NCI-H1105 (cell line): ENCODE measurements around the gene EFR3B.
"Not testable (repeated sequence)": the region's sequence is repeated elsewhere in the genome, so short reads cannot be mapped to it uniquely, and the experiment has no call there.

ENCODE experiments used
- DNase-seq: peaks from one replicate; lab custom pipeline; 2025; lab: John Stamatoyannopoulos, UW

Gene EFR3B

GRCh38 chr2:25041928-25042320 lies at the start of gene EFR3B:
EFR3B (plus strand) TSS chr2:25042076; CDS start chr2:25042313, 237 bp downstream.
- DNase-seq: peak; percentile 91

GRCh38 chr2:24993406-24994145 lies 48.3 kb upstream of the EFR3B start:
- DNase-seq: no peak

- DNase-seq: no peak
Measured at GRCh38 chr2:24994146-24994724, 47.6 kb upstream of the EFR3B start.

- DNase-seq: not testable (repeated sequence)
Measured at GRCh38 chr2:24999097-24999496, 42.8 kb upstream of the EFR3B start.

GRCh38 chr2:25000036-25000435 lies 41.8 kb upstream of the EFR3B start:
- DNase-seq: no peak

- DNase-seq: no peak
Measured at GRCh38 chr2:25000503-25001324, 41.2 kb upstream of the EFR3B start.

- no peak for DNase-seq
Measured at GRCh38 chr2:25001325-25001637, 40.6 kb upstream of the EFR3B start.

GRCh38 chr2:25002066-25002465 lies 39.8 kb upstream of the EFR3B start:
- DNase-seq: no peak

GRCh38 chr2:25009954-25010353 lies 31.9 kb upstream of the EFR3B start:
- DNase-seq: no peak

- DNase-seq: not testable (repeated sequence)
Measured at GRCh38 chr2:25011342-25011741, 30.5 kb upstream of the EFR3B start.

GRCh38 chr2:25014631-25015030 lies 27.2 kb upstream of the EFR3B start:
- no peak for DNase-seq

- no peak for DNase-seq
Measured at GRCh38 chr2:25018681-25019080, 23.2 kb upstream of the EFR3B start.

- no peak for DNase-seq
Measured at GRCh38 chr2:25021791-25022362, 20.0 kb upstream of the EFR3B start.

GRCh38 chr2:25023333-25023732 lies 18.5 kb upstream of the EFR3B start:
- DNase-seq: no peak

GRCh38 chr2:25025229-25026007 lies 16.5 kb upstream of the EFR3B start:
- no peak for DNase-seq

- DNase-seq: no peak
Measured at GRCh38 chr2:25026008-25026530, 15.8 kb upstream of the EFR3B start.

GRCh38 chr2:25029183-25029554 lies 12.7 kb upstream of the EFR3B start:
- no peak for DNase-seq

GRCh38 chr2:25030702-25031101 lies 11.2 kb upstream of the EFR3B start:
- no peak for DNase-seq

GRCh38 chr2:25032094-25032493 lies 9.8 kb upstream of the EFR3B start:
- no peak for DNase-seq

- no peak for DNase-seq
Measured at GRCh38 chr2:25032901-25033300, 9.0 kb upstream of the EFR3B start.

GRCh38 chr2:25034081-25034480 lies 7.8 kb upstream of the EFR3B start:
- no peak for DNase-seq
